ENCODE data around the gene CMKLR1.

CMKLR1 gene

DNA sequence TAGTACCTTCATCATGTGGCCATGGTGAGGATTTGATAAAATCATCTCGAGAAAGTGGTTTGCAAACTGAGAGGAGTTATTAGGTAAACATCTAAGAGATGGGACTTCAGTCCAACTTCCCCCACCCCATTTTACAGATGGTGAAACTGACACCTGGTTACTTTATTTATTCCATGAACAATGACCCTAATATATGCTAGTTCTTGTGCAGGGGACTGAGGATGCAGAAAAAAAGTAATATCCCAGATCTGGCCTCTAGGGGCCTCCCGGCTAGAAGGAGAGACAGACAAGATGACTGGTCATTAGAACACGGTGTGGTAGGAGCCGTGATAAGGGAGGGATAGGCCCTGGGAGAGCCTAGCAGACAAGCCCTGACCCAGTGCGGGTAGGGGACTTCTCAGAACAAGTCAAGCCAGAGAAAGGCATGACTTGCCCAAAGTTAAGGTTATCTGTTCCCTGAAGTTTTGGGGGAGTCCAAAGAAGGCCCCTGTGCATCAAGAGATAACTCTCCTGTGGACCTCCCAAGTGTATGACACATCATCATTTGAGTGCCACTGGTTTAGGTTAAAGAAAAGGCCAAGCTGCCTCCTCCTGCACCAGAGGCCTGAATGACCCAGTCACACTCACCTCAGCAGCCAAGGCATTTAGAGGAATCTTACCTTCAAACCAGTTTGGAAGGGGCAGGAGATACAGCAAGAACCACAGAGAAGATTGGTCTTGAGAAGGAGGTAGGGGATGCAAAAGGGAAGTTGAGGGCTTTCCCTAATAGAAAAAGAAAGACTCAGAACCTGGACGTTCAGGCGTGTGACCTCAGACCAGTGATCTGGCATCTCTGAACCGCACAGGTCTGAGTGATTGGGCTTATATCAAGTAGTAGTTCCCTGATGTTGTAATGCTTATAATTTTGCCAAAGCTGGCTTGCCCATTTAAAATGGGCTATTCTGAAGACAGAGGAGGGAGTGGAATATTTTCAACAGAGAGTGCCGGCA is 1.6 kb downstream of the CMKLR1 start:
- TF ChIP-seq, protein P1, sequence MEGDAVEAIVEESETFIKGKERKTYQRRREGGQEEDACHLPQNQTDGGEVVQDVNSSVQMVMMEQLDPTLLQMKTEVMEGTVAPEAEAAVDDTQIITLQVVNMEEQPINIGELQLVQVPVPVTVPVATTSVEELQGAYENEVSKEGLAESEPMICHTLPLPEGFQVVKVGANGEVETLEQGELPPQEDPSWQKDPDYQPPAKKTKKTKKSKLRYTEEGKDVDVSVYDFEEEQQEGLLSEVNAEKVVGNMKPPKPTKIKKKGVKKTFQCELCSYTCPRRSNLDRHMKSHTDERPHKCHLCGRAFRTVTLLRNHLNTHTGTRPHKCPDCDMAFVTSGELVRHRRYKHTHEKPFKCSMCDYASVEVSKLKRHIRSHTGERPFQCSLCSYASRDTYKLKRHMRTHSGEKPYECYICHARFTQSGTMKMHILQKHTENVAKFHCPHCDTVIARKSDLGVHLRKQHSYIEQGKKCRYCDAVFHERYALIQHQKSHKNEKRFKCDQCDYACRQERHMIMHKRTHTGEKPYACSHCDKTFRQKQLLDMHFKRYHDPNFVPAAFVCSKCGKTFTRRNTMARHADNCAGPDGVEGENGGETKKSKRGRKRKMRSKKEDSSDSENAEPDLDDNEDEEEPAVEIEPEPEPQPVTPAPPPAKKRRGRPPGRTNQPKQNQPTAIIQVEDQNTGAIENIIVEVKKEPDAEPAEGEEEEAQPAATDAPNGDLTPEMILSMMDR (conservative IDR thresholded peaks at IDR 0.05; ENCODE audit: low read length), result peak; percentile 52
- DNase-seq (ENCODE audit: low read depth), result peak; percentile 23
- H3K4me3 ChIP-seq (ENCODE audit: low read length), result no peak overlapping the region

GRCh38 chr12:108335349-108336119 is 3.6 kb downstream of the CMKLR1 start:
- TF ChIP-seq, protein P1 (conservative IDR thresholded peaks at IDR 0.05; ENCODE audit: low read length), result no peak
- DNase-seq (ENCODE audit: low read depth), result no peak
- no peak overlapping the region for H3K4me3 ChIP-seq (ENCODE audit: low read length)

GRCh38 chr12:108333898-108334699 is 5.0 kb downstream of the CMKLR1 start:
- DNase-seq (ENCODE audit: low read depth), result peak; percentile 41
- TF ChIP-seq, protein P1 (conservative IDR thresholded peaks at IDR 0.05; ENCODE audit: low read length), result no peak
- no peak overlapping the region for H3K4me3 ChIP-seq (ENCODE audit: low read length)

DNA sequence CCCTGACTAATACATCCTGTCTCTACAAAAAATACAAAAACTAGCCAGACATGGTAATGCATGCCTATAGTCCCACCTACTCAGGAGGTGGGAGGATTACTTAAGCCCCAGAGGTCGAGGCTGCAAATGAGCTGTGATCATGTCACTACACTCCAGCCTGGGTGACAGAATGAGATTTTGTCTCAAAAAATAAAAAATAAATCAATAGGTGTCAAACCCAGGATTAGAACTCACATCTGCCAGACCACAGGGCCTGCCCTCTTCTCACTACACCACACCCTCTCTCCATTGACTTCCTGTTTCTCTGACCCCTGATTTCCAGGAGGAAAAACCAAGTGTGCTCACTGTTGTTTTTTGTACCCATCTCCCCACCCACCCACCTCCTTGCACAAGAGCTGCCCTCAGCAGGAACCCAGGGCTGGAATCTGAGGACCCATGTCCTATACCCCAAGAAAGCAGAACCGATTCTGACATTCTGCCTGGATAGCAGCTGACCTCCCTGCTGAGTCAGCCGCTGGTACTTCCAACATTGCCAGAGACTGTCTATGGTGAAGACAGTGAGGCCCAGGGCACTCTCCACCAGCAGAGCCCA is 6.2 kb downstream of the CMKLR1 start:
- no peak for DNase-seq (ENCODE audit: low read depth)
- TF ChIP-seq, protein P1 (conservative IDR thresholded peaks at IDR 0.05; ENCODE audit: low read length), result no peak
- no peak overlapping the region for H3K4me3 ChIP-seq (ENCODE audit: low read length)

DNA sequence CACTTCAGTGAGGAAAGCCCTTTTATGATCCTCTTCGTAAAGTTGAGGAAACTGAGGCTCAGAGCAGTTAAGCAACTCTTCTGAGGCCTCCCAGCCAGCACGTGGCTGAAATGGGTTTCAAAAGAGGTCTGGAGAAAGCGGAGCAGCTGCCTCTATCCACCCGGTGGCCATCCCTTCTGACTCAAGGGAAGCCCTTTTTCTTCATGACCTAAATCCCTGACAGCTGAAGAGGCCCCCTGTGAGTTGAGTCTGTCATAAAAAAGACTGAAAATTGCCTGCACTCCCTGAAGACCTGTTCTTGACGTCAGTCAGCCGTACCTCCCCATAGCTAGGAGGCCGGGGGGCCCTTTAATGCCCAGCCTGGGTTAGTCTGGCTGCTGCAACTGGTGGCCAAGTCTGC is 10.7 kb downstream of the CMKLR1 start:
- DNase-seq (ENCODE audit: low read depth), result no peak
- no peak overlapping the region for H3K4me3 ChIP-seq (ENCODE audit: low read length)
- TF ChIP-seq, protein P1 (conservative IDR thresholded peaks at IDR 0.05; ENCODE audit: low read length), result no peak

GRCh38 chr12:108327621-108328344 is 11.3 kb downstream of the CMKLR1 start:
- no peak overlapping the region for H3K4me3 ChIP-seq (ENCODE audit: low read length)
- DNase-seq (ENCODE audit: low read depth), result no peak

More at GRCh38 chr12:108327621-108328344, 11.3 kb downstream of the CMKLR1 start:
- TF ChIP-seq, protein P1 (conservative IDR thresholded peaks at IDR 0.05; ENCODE audit: low read length), result no peak

All from AG10803 (cell line).